CD4-positive, CD25-positive, alpha-beta regulatory T cell (primary cell): ENCODE results near the gene INTS1. TPM values are rescaled to one million over a fixed set of nuclear protein-coding genes. Genes with fewer than 3 reads are reported as not detected.

ENCODE experiments used
- ATAC-seq, 2 donors: fragments of 150-1000 bp; cut with Tn5 transposase; one replicate each; pipeline ENCODE4 v1.10.0; 2021; ENCODE audit warnings: low read depth in 2 of 2, moderate number of reproducible peaks in 2 of 2, moderate library complexity in 1 of 2
- DNase-seq, 3 donors: peaks; one replicate each; pipeline versions ENCODE4 v3.0.0 to v3.0.0-alpha.2; 2012 to 2022; ENCODE audit warnings: mixed read lengths in 1 of 3
- H3K27ac ChIP-seq: one replicate; pipeline ENCODE4 v1.7.0; 2013; ENCODE audit warnings: mild to moderate bottlenecking, low read length; ENCODE audit not compliant: insufficient read depth, poor library complexity, severe bottlenecking
- H3K27me3 ChIP-seq: one replicate; pipeline ENCODE4 v1.7.0; 2013; ENCODE audit warnings: low read length; ENCODE audit not compliant: control insufficient read depth, insufficient read depth
- H3K36me3 ChIP-seq: one replicate; pipeline ENCODE4 v1.7.0; 2013; ENCODE audit warnings: mild to moderate bottlenecking, low read length, moderate library complexity; ENCODE audit not compliant: control insufficient read depth, insufficient read depth
- H3K4me1 ChIP-seq: 2 replicates; pipeline ENCODE4 v1.7.0; 2013; ENCODE audit warnings: mild to moderate bottlenecking, low read length; ENCODE audit not compliant: insufficient read depth, control insufficient read depth, poor library complexity, severe bottlenecking
- H3K4me3 ChIP-seq: one replicate; pipeline ENCODE4 v1.7.0; 2013; ENCODE audit warnings: low read depth, mild to moderate bottlenecking, low read length, moderate library complexity
- H3K9me3 ChIP-seq, 2 experiments: 1 replicate in 1 of 2; 2 replicates in 1 of 2; pipeline ENCODE4 v1.7.0; 2013; ENCODE audit warnings: low read length in 2 of 2, mild to moderate bottlenecking in 1 of 2, moderate library complexity in 1 of 2; ENCODE audit not compliant: control insufficient read depth in 2 of 2
- H3K27ac Mint-ChIP-seq, 3 donors: one replicate each; pipeline ENCODE4 v1.8.0; 2020 to 2022; ENCODE audit warnings: mild to moderate bottlenecking in 3 of 3, mixed read lengths in 3 of 3, moderate library complexity in 2 of 3
- H3K27me3 Mint-ChIP-seq: one replicate; pipeline ENCODE4 v1.8.0; 2022; ENCODE audit warnings: mild to moderate bottlenecking, mixed read lengths
- H3K36me3 Mint-ChIP-seq: one replicate; pipeline ENCODE4 v1.8.0; 2020; ENCODE audit warnings: mixed read lengths
- H3K4me1 Mint-ChIP-seq, 4 donors: one replicate each; pipeline ENCODE4 v1.8.0; 2020 to 2022; ENCODE audit warnings: mixed read lengths in 4 of 4, mild to moderate bottlenecking in 1 of 4
- H3K4me3 Mint-ChIP-seq, 4 donors: one replicate each; pipeline ENCODE4 v1.8.0; 2020 to 2022; ENCODE audit warnings: mild to moderate bottlenecking in 4 of 4, mixed read lengths in 4 of 4, moderate library complexity in 3 of 4
- H3K9me3 Mint-ChIP-seq, 7 donors: one replicate each; pipeline ENCODE4 v1.8.0; 2020 to 2022; ENCODE audit warnings: mixed read lengths in 7 of 7, mild to moderate bottlenecking in 3 of 7, moderate library complexity in 2 of 7
- polyA plus RNA-seq, 4 donors: library from polyadenylated mRNA; unstranded; fragments of 300-500 nt; fragmentation: Illumina TruSeq; gene quantifications; one replicate each; pipeline ENCODE4 v1.2.3, GENCODE V29; 2021
- total RNA-seq: library from RNA; stranded (reverse); gene quantifications from one replicate; pipeline ENCODE4 v1.2.3, GENCODE V29; 2022

INTS1 gene
- total and polyA plus RNA-seq, 5 donors from 2014 or later: 8.5 to 107 (median 10.3) TPM

DNA sequence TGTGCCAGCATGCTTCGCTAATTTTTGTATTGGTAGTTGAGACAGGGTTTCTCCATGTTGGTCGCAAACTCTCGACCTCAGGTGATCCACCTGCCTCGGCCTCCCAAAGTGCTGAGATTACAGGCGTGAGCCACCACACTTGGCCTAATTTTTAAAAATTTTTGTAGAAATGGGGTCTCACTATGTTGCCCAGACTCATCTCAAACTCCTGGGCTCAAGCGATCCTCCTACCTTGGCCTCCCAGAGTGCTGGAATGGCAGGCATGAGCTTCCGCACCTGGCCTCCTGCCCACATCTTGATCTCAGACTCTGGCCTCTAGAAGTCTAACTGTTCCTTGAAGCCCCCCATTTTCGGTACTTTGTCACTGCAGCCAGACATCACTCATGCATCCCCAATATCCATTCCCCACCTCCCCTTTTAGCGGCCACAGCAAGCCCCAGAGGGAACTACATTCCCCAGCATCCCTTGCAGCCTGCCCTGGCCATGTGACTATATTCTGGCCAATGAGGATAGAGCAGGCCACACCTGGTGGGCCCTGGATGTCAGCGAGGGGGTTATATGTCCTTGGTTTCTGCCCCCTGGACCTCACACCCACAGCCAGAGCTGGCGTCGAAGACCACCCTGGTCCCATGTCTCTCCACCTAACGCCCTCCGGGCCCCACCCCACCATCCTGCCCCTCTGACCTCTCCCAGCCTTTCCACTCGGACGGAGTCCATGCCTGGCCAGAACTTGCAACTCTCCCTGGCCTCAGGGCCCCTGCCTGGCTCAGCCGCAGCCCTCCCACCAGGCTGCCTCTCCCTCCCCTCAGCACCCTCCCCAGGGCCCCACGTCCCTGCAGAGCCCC lies 78.7 kb downstream of the INTS1 start:
- no peak for DNase-seq
- Mint-ChIP-seq H3K4me3 (no peak overlapping the region), H3K36me3 (no peaks in the 10 kb centered on the region), H3K9me3 (peaks cover 0 to 1% (median 0%) of the 10 kb centered on the region in 7 donors), H3K27ac (no peak overlapping the region), H3K4me1 (no peaks in the 10 kb centered on the region), H3K27me3 (peaks cover 5% of the 10 kb centered on the region)
- Histone ChIP-seq H3K36me3 (no peaks in the 10 kb centered on the region), H3K4me3 (no peak overlapping the region), H3K9me3 (no peaks in the 10 kb centered on the region), H3K4me1 (no peaks in the 10 kb centered on the region), H3K27ac (no peak overlapping the region), H3K27me3 (no peaks in the 10 kb centered on the region)
- ATAC-seq: no peak

DNA sequence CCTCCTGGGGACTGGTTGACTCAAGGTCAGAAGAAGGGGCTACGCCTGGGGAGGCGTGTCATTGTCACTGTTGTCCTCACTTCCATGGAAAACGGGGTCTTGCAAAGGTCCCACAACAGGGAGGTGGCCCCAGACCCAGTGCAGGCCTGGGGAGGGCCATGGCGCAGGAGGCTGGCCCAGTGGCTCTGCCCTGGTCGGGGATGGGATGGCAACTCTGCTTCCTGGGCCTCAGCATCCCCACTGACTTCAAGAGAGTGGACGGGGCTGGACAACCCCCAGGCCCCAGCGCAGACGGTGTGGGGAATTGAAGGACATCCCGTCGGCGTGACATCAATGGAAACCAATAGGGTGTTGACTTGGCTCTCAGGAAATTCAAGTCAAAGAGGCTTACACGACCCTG lies 80.1 kb downstream of the INTS1 start:
- no peak overlapping the region for H3K27ac ChIP-seq
- Mint-ChIP-seq H3K4me1 (peaks cover 0 to 2% (median 1%) of the 10 kb centered on the region in 4 donors), H3K9me3 (peaks cover 0 to 3% (median 0%) of the 10 kb centered on the region in 7 donors), H3K36me3 (no peaks in the 10 kb centered on the region), H3K4me3 (no peak overlapping the region), H3K27ac (no peak overlapping the region), H3K27me3 (peaks cover 5% of the 10 kb centered on the region)
- no peaks in the 10 kb centered on the region for H3K4me1 ChIP-seq
- no peak overlapping the region for H3K4me3 ChIP-seq
- DNase-seq (no peak), ATAC-seq (no peak)
- H3K9me3 ChIP-seq: no peaks in the 10 kb centered on the region
- H3K27me3 ChIP-seq: no peaks in the 10 kb centered on the region
- no peaks in the 10 kb centered on the region for H3K36me3 ChIP-seq

DNA sequence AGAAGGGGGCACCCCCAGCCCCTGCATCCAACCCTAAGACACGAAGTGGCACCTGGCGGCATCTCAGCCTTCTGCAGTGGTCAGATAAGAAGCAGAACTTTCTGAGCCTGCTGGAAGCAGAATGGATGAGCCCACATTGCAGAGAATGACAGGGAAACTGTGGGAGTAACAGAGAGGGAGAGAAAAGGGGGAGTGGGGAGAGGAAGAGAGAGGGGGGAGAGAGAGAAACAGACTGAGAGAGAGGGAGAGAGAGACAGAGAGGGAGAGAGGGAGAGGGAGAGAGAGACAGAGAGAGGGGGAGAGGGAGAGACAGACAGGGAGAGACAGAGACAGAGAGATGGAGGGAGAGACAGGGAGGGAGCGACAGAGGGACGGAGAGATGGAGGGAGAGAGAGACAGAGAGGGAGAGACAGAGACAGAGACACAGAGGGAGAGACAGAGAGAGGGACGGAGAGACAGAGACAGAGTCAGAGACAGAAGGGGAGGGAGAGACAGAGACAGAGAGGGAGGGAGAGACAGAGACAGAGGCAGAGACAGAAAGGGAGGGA lies 80.9 kb downstream of the INTS1 start:
- no peaks in the 10 kb centered on the region for H3K36me3 ChIP-seq
- peaks cover under 1% of the 10 kb centered on the region for H3K4me1 ChIP-seq
- H3K4me3 ChIP-seq: no peak overlapping the region
- DNase-seq: no peak
- H3K9me3 Mint-ChIP-seq: peaks cover 0 to 3% (median 0%) of the 10 kb centered on the region in 7 donors
- H3K27ac ChIP-seq: no peak overlapping the region
- peaks cover under 1 to 4% (median 2%) of the 10 kb centered on the region in 4 donors for H3K4me1 Mint-ChIP-seq
- H3K9me3 ChIP-seq: no peaks in the 10 kb centered on the region
- H3K27me3 Mint-ChIP-seq: peaks cover 5% of the 10 kb centered on the region
- H3K4me3 Mint-ChIP-seq: peak overlapping the region in 1 of 4 donors; percentile 51
- H3K27me3 ChIP-seq: no peaks in the 10 kb centered on the region
- no peak overlapping the region for H3K27ac Mint-ChIP-seq
- no peak for ATAC-seq
- H3K36me3 Mint-ChIP-seq: no peaks in the 10 kb centered on the region

DNA sequence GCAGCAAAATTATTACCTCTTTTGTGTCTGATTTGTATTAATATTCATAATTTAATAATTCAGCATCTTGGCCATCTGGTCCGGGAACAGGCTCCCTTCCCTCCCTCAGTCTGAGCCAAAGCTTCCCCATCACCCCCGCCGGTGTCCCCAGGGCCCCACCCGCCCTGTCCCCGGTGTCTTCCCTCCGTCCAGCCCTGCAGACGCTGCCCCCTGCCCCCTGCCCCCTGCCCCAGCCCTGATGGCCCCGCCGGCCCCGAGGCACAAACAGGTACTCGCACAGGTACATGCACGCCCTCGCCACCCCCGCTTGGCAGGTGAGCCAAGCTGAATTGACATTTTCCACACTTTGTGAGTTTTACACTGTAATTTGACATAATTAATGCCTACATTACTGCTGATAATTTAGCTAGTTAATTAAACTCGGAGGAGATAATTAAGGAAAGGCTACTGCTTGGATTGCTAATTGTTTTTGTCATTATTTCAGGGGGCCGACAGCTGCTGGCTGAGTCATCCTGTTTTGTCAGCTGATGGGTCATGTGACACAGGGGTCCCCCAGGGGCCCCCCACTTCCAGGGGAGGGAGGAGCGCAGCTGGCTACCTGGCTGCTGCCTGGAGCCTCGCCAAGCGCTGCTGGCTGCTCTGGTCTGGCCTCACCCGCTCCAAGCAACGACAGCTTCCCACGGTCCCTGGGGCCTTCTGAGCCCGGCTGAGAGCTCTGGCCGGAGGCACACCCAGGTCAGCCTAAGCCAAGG lies 81.5 kb downstream of the INTS1 start:
- no peak for DNase-seq
- no peak overlapping the region for H3K27ac ChIP-seq
- no peak overlapping the region for H3K27ac Mint-ChIP-seq
- peaks cover 0 to 3% (median 0%) of the 10 kb centered on the region in 7 donors for H3K9me3 Mint-ChIP-seq
- no peaks in the 10 kb centered on the region for H3K27me3 ChIP-seq
- no peaks in the 10 kb centered on the region for H3K9me3 ChIP-seq
- no peak for ATAC-seq
- H3K4me1 ChIP-seq: peaks cover 7% of the 10 kb centered on the region
- no peak overlapping the region for H3K4me3 Mint-ChIP-seq
- peaks cover 5% of the 10 kb centered on the region for H3K27me3 Mint-ChIP-seq
- H3K36me3 Mint-ChIP-seq: no peaks in the 10 kb centered on the region
- no peaks in the 10 kb centered on the region for H3K36me3 ChIP-seq
- no peak overlapping the region for H3K4me3 ChIP-seq
- peaks cover 4 to 8% (median 7%) of the 10 kb centered on the region in 4 donors for H3K4me1 Mint-ChIP-seq

DNA sequence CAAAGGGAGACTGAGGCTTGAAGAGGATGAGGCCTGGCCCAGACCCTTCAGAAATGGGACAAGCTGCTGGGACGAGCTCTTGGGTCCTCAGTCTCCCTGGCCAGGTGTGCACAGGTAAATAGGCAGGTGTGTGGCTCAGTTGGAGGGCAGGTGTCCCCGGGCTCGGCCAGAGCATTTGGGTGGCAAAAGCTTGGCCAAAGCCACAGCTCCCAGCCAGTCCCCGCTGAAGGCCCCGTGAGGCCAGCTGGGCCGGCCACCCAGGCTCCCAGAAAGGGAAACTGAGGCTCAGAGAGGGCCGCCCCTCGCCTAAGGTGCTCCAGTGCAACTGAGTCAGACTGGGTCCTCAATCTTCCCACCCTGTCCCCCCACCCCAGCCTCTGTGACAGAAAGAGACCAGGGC lies 82.2 kb downstream of the INTS1 start:
- peaks cover 8 to 16% (median 14%) of the 10 kb centered on the region in 4 donors for H3K4me1 Mint-ChIP-seq
- Histone ChIP-seq H3K4me1 (peaks cover 15% of the 10 kb centered on the region), H3K27me3 (no peaks in the 10 kb centered on the region), H3K36me3 (no peaks in the 10 kb centered on the region), H3K27ac (no peak overlapping the region), H3K4me3 (no peak overlapping the region), H3K9me3 (no peaks in the 10 kb centered on the region)
- H3K27me3 Mint-ChIP-seq: peaks cover 9% of the 10 kb centered on the region
- H3K27ac Mint-ChIP-seq: no peak overlapping the region
- no peak overlapping the region for H3K4me3 Mint-ChIP-seq
- no peak for DNase-seq
- no peak for ATAC-seq
- H3K9me3 Mint-ChIP-seq: peaks cover 0 to 3% (median 0%) of the 10 kb centered on the region in 7 donors
- no peaks in the 10 kb centered on the region for H3K36me3 Mint-ChIP-seq

DNA sequence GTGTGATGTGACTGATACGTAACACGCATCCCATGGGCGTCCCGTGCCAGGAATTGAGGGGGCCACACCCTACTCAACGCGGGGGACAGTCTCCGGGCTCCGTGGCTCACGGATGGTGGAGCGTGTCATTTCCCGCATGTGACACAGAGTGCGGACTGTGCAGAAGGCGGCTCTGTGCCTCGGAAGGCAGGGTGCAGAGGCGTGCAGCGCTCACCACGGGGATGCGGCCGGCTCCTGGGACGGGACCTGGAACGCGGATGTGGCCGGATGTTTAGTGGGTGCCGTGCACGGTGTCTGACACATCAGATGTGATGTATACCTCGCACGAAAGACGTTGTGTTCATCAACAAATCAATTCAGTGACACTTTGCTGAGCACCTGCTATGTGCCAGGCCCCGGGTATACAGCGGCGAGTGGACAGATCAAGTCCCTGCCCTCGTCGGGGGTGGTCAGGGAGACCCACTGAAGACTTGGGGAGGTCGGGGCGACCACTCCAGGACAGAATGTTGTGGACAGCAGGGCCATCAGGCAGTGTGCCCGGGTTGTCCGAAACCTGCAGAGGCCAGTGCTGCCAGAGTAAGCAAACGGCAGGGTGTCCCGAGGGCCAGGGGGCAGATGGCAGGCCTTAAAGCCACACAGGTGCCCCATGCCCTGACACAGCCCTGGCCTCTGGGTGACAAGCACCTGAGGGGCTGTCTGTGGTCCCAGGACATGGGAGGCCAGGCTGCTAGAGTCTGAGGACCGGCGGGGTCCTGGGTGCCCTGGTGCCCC lies 83.0 kb downstream of the INTS1 start:
- peaks cover 0 to 3% (median 0%) of the 10 kb centered on the region in 7 donors for H3K9me3 Mint-ChIP-seq
- H3K27ac Mint-ChIP-seq: no peak overlapping the region
- Histone ChIP-seq H3K36me3 (no peaks in the 10 kb centered on the region), H3K27me3 (no peaks in the 10 kb centered on the region), H3K4me1 (peaks cover 18% of the 10 kb centered on the region), H3K4me3 (no peak overlapping the region), H3K9me3 (no peaks in the 10 kb centered on the region), H3K27ac (no peak overlapping the region)
- peaks cover 9% of the 10 kb centered on the region for H3K27me3 Mint-ChIP-seq
- H3K36me3 Mint-ChIP-seq: no peaks in the 10 kb centered on the region
- DNase-seq (no peak), ATAC-seq (no peak)
- H3K4me3 Mint-ChIP-seq: no peak overlapping the region
- peaks cover 8 to 19% (median 16%) of the 10 kb centered on the region in 4 donors for H3K4me1 Mint-ChIP-seq
